T-cell (primary cell): ENCODE measurements around the gene TAL2. TPM values are rescaled to one million over a fixed set of nuclear protein-coding genes. Genes with fewer than 3 reads are reported as not detected.

ENCODE experiments used
- ATAC-seq, 4 experiments: fragments of 200-7000 bp in 3 of 4; fragments of 150-1000 bp in 1 of 4; cut with Tn5 transposase; replicated peaks in 1 of 4; 1 replicate in 3 of 4; 2 replicates in 1 of 4; pipeline ENCODE4 v1.10.0; 2021; ENCODE audit warnings: moderate library complexity in 3 of 4, mild to moderate bottlenecking in 2 of 4, moderate number of reproducible peaks in 1 of 4
- CTCF ChIA-PET, 2 donors: fragments of 300-600 bp; sonication (Branson Sonifier 250); formaldehyde crosslinking; loops; one replicate each; lab custom pipeline; 2022; ENCODE audit warnings: antibody characterized with exemption in 2 of 2; lab: Charles Lee
- POLR2A ChIA-PET, 2 donors: fragments of 300-600 bp; sonication (Branson Sonifier 250); formaldehyde crosslinking; loops; one replicate each; lab custom pipeline; 2022; ENCODE audit warnings: antibody characterized with exemption in 2 of 2; lab: Charles Lee
- DNase-seq, 35 experiments: peaks; one replicate each; pipeline versions ENCODE4 v3.0.0 to v3.0.0-alpha.2; 2013 to 2023
- H3K27ac ChIP-seq: one replicate; pipeline ENCODE4 v1.5.1; 2013; ENCODE audit warnings: low read length
- H3K27me3 ChIP-seq, 2 experiments: replicated peaks in 1 of 2; 1 replicate in 1 of 2; 2 replicates in 1 of 2; pipeline versions ENCODE4 v1.6.1 to v1.7.0; 2013; ENCODE audit warnings: low read length in 1 of 2, mixed read lengths in 1 of 2; ENCODE audit not compliant: control insufficient read depth in 2 of 2, insufficient read depth in 2 of 2; ENCODE audit errors: extremely low read depth in 1 of 2
- H3K36me3 ChIP-seq, 2 donors: 1 replicate in 1 of 2; 2 replicates in 1 of 2; pipeline versions ENCODE4 v1.6.1 to v1.7.0; 2013; ENCODE audit warnings: low read length in 1 of 2; ENCODE audit not compliant: control insufficient read depth in 2 of 2, insufficient read depth in 1 of 2; ENCODE audit errors: extremely low read depth in 1 of 2
- H3K4me1 ChIP-seq, 2 experiments: 1 replicate in 1 of 2; 2 replicates in 1 of 2; pipeline versions ENCODE4 v1.6.1 to v1.7.0; 2013; ENCODE audit warnings: low read length in 2 of 2, mixed read lengths in 1 of 2; ENCODE audit not compliant: insufficient read depth in 2 of 2, control insufficient read depth in 1 of 2; ENCODE audit errors: extremely low read depth in 1 of 2
- H3K4me3 ChIP-seq, 2 donors: 1 replicate in 1 of 2; 2 replicates in 1 of 2; pipeline versions ENCODE4 v1.5.1 to v1.7.0; 2013; ENCODE audit warnings: mild to moderate bottlenecking in 2 of 2, low read length in 1 of 2, moderate library complexity in 1 of 2; ENCODE audit not compliant: control insufficient read depth in 1 of 2; ENCODE audit errors: extremely low read depth in 1 of 2
- H3K9me3 ChIP-seq: 2 replicates; pipeline ENCODE4 v1.7.0; 2013
- H3K27ac Mint-ChIP-seq, 2 donors: one replicate each; pipeline ENCODE4 v1.8.0; 2020 to 2021; ENCODE audit warnings: mild to moderate bottlenecking in 2 of 2, mixed read lengths in 2 of 2
- H3K27me3 Mint-ChIP-seq, 2 donors: one replicate each; pipeline ENCODE4 v1.8.0; 2021 to 2022; ENCODE audit warnings: mixed read lengths in 2 of 2
- H3K36me3 Mint-ChIP-seq: one replicate; pipeline ENCODE4 v1.8.0; 2021; ENCODE audit warnings: mixed read lengths
- H3K4me1 Mint-ChIP-seq, 3 donors: one replicate each; pipeline ENCODE4 v1.8.0; 2020 to 2022; ENCODE audit warnings: mixed read lengths in 3 of 3, mild to moderate bottlenecking in 1 of 3
- H3K4me3 Mint-ChIP-seq, 3 donors: one replicate each; pipeline ENCODE4 v1.8.0; 2020 to 2022; ENCODE audit warnings: mild to moderate bottlenecking in 3 of 3, mixed read lengths in 3 of 3, moderate library complexity in 3 of 3
- H3K9me3 Mint-ChIP-seq, 3 donors: one replicate each; pipeline ENCODE4 v1.8.0; 2020 to 2022; ENCODE audit warnings: mixed read lengths in 3 of 3
- WGBS: methylation state at CpG from one replicate; pipeline ENCODE4 v1.1.5; 2013; ENCODE audit warnings: missing lambda C conversion rate; ENCODE audit not compliant: insufficient coverage; 5-methylcytosine and 5-hydroxymethylcytosine counted together
- total RNA-seq, 35 experiments: library from RNA in 6 of 35; stranded (reverse) in 6 of 35; fragments of 120-200 nt in 1 of 35; gene quantifications; one replicate each; pipeline versions ENCODE4 v1.2.1 to v1.2.4 and lab custom pipeline; 2013 to 2026

The TAL2 gene
- total RNA-seq, 5 donors from 2014 or later (not counting 1 experiment from before 2014, with no cell fraction given): not detected

GRCh38 chr9:105670775-105671174 lies 8.5 kb downstream of the TAL2 start:
- ChIA-PET POLR2A (no interaction called here), CTCF (no interaction called here)
- Mint-ChIP-seq H3K36me3 (no peaks in the 10 kb centered on the region), H3K9me3 (no peaks in the 10 kb centered on the region), H3K27me3 (peaks cover 3 to 5% of the 10 kb centered on the region in 2 donors), H3K27ac (no peak overlapping the region), H3K4me3 (no peak overlapping the region), H3K4me1 (peaks cover 0 to 4% (median 0%) of the 10 kb centered on the region in 3 donors)
- Histone ChIP-seq H3K4me3 (no peak overlapping the region), H3K36me3 (no peaks in the 10 kb centered on the region), H3K4me1 (no peaks in the 10 kb centered on the region), H3K9me3 (no peaks in the 10 kb centered on the region), H3K27ac (no peak overlapping the region), H3K27me3 (peaks cover 0 to 4% of the 10 kb centered on the region in 2 experiments)
- DNase-seq (no peak), ATAC-seq (no peak)
- 57% methylated on average over 1 of the region's 3 CpGs for WGBS

GRCh38 chr9:105672711-105673234 lies 10.5 kb downstream of the TAL2 start:
- CTCF ChIA-PET: no interaction called here
- no peak overlapping the region for H3K4me3 ChIP-seq
- no peak overlapping the region for H3K4me3 Mint-ChIP-seq
- 22% methylated on average over 2 of the region's 3 CpGs for WGBS
- peaks cover 0 to 4% of the 10 kb centered on the region in 2 experiments for H3K27me3 ChIP-seq
- H3K36me3 ChIP-seq: no peaks in the 10 kb centered on the region
- H3K4me1 Mint-ChIP-seq: peaks cover 0 to 4% (median 0%) of the 10 kb centered on the region in 3 donors
- H3K9me3 ChIP-seq: no peaks in the 10 kb centered on the region
- no peak overlapping the region for H3K27ac ChIP-seq
- peaks cover 3% of the 10 kb centered on the region in 2 donors for H3K27me3 Mint-ChIP-seq
- POLR2A ChIA-PET: no interaction called here
- DNase-seq: no peak
- H3K4me1 ChIP-seq: no peaks in the 10 kb centered on the region
- H3K9me3 Mint-ChIP-seq: no peaks in the 10 kb centered on the region
- no peak for ATAC-seq
- H3K27ac Mint-ChIP-seq: no peak overlapping the region
- no peaks in the 10 kb centered on the region for H3K36me3 Mint-ChIP-seq

- H3K9me3 Mint-ChIP-seq: no peaks in the 10 kb centered on the region
- no peak overlapping the region for H3K27ac ChIP-seq
- ChIA-PET CTCF (interaction anchor here in 1 of 2 donors (0.5 kb wide), 1 partner anchor 506 kb away, joined by 3 read pairs; no protein-coding TSS in a partner anchor), POLR2A (no interaction called here)
- no peak overlapping the region for H3K4me3 Mint-ChIP-seq
- H3K4me1 ChIP-seq: no peaks in the 10 kb centered on the region
- ATAC-seq: no peak
- H3K27me3 Mint-ChIP-seq: peaks cover 3% of the 10 kb centered on the region in 2 donors
- no peak for DNase-seq
- H3K27ac Mint-ChIP-seq: no peak overlapping the region
- H3K9me3 ChIP-seq: no peaks in the 10 kb centered on the region
- 0% methylated on average over 1 of the region's 3 CpGs for WGBS
- no peaks in the 10 kb centered on the region for H3K36me3 ChIP-seq
- H3K4me3 ChIP-seq: no peak overlapping the region
- H3K4me1 Mint-ChIP-seq: peaks cover 0 to 4% (median 0%) of the 10 kb centered on the region in 3 donors
- H3K36me3 Mint-ChIP-seq: no peaks in the 10 kb centered on the region
- H3K27me3 ChIP-seq: peaks cover 0 to 4% of the 10 kb centered on the region in 2 experiments
Observed at GRCh38 chr9:105673850-105674387, 11.7 kb downstream of the TAL2 start.

- Histone ChIP-seq H3K9me3 (no peaks in the 10 kb centered on the region), H3K27ac (no peak overlapping the region), H3K36me3 (no peaks in the 10 kb centered on the region), H3K27me3 (peaks cover 0 to 4% of the 10 kb centered on the region in 2 experiments), H3K4me3 (no peak overlapping the region), H3K4me1 (no peaks in the 10 kb centered on the region)
- H3K4me3 Mint-ChIP-seq: no peak overlapping the region
- no peaks in the 10 kb centered on the region for H3K27me3 Mint-ChIP-seq
- peaks cover 0 to 4% (median 0%) of the 10 kb centered on the region in 3 donors for H3K4me1 Mint-ChIP-seq
- ChIA-PET POLR2A (no interaction called here), CTCF (no interaction called here)
- ATAC-seq: no peak
- WGBS: 95% methylated on average over 4 of the region's 6 CpGs
- H3K9me3 Mint-ChIP-seq: no peaks in the 10 kb centered on the region
- DNase-seq: no peak
- no peaks in the 10 kb centered on the region for H3K36me3 Mint-ChIP-seq
- H3K27ac Mint-ChIP-seq: no peak overlapping the region
Observed at GRCh38 chr9:105676351-105676923, 14.2 kb downstream of the TAL2 start.

GRCh38 chr9:105678163-105678562 lies 15.9 kb downstream of the TAL2 start:
- no peaks in the 10 kb centered on the region for H3K36me3 ChIP-seq
- H3K36me3 Mint-ChIP-seq: no peaks in the 10 kb centered on the region
- H3K4me3 Mint-ChIP-seq: no peak overlapping the region
- H3K4me3 ChIP-seq: no peak overlapping the region
- ATAC-seq (no peak), DNase-seq (no peak)
- no peaks in the 10 kb centered on the region for H3K27me3 Mint-ChIP-seq
- H3K9me3 Mint-ChIP-seq: no peaks in the 10 kb centered on the region
- H3K4me1 Mint-ChIP-seq: no peaks in the 10 kb centered on the region
- ChIA-PET CTCF (no interaction called here), POLR2A (no interaction called here)
- H3K27me3 ChIP-seq: peaks cover 0 to 4% of the 10 kb centered on the region in 2 experiments
- H3K4me1 ChIP-seq: no peaks in the 10 kb centered on the region
- H3K27ac ChIP-seq: no peak overlapping the region
- H3K27ac Mint-ChIP-seq: no peak overlapping the region
- no peaks in the 10 kb centered on the region for H3K9me3 ChIP-seq
- 91% methylated on average over 1 of the region's 1 CpG for WGBS

- Mint-ChIP-seq H3K4me3 (no peak overlapping the region), H3K36me3 (no peaks in the 10 kb centered on the region), H3K27ac (no peak overlapping the region), H3K27me3 (no peaks in the 10 kb centered on the region), H3K9me3 (no peaks in the 10 kb centered on the region), H3K4me1 (no peaks in the 10 kb centered on the region)
- no peak for ATAC-seq
- Histone ChIP-seq H3K27me3 (peaks cover 0 to 4% of the 10 kb centered on the region in 2 experiments), H3K27ac (no peak overlapping the region), H3K36me3 (no peaks in the 10 kb centered on the region), H3K9me3 (no peaks in the 10 kb centered on the region), H3K4me3 (no peak overlapping the region), H3K4me1 (no peaks in the 10 kb centered on the region)
- DNase-seq: no peak
- POLR2A ChIA-PET: no interaction called here
- no CpG with 5 or more reads among the region's 1 CpG for WGBS
- CTCF ChIA-PET: no interaction called here
Observed at GRCh38 chr9:105678781-105679180, 16.5 kb downstream of the TAL2 start.
